ENCODE measurements around the gene ZNF200.
"Not testable (repeated sequence)": the region's sequence is repeated elsewhere in the genome, so short reads cannot be mapped to it uniquely, and the experiment has no call there.

ZNF200 gene

DNA sequence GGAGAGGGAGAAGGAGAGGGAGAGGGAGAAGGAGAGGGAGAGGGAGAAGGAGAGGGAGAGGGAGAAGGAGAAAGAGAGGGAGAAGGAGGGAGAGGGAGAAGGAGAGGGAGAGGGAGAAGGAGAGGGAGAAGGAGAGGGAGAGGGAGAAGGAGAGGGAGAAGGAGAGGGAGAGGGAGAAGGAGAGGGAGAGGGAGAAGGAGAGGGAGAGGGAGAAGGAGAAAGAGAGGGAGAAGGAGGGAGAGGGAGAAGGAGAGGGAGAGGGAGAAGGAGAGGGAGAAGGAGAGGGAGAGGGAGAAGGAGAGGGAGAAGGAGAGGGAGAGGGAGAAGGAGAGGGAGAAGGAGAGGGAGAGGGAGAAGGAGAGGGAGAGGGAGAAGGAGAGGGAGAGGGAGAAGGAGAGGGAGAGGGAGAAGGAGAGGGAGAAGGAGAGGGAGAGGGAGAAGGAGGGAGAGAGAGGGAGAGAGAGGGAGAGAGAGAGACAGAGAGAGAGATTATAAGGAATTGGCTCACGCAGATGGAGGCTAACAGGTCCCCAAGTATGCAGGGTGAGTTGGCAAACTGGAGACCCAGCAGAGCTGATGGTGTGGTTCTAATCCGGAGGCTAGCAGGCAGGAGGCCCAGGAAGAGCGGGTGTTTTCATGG is 37.1 kb downstream of the ZNF200 start:
- not testable (repeated sequence) for DNase-seq

DNA sequence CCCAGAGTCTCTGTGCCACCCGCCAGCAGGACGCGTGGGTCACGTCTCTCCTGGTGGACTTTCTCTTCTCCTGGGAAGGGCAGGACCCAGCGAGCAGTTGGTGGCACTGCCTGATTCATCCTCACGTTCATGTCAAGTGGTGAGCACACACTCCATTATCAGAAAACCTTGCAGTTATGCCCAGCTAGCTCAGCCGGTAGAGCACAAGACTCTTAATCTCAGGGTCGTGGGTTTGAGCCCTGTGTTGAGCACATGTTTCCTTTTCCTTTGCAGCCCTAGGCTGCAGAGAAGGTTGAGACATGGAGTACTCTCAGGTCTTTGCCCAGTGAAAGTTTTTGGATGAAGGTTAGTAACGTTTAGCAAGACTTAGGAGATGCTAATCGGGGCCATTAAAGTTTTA is 39.0 kb downstream of the ZNF200 start:
- no peak for DNase-seq

DNA sequence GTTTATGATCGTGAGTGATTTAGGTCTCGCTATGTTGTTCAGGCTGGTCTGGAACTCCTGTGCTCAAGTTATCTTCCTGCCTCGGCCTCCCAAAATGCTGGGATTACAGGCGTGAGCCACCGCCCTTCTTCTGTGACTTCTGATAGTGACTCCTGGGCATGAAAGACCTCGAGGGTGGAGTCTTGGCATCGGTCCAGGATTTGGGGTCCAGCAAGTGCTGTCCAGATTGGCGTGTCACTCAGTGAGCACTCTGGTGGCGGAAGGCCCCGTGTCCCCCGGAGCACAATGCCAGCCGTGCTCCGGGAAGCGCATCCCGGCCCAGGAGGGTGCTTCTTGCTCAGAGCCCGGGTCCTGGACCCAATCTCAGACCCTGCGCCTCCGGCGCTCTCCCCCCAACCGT is 40.2 kb downstream of the ZNF200 start:
- no peak for DNase-seq

DNA sequence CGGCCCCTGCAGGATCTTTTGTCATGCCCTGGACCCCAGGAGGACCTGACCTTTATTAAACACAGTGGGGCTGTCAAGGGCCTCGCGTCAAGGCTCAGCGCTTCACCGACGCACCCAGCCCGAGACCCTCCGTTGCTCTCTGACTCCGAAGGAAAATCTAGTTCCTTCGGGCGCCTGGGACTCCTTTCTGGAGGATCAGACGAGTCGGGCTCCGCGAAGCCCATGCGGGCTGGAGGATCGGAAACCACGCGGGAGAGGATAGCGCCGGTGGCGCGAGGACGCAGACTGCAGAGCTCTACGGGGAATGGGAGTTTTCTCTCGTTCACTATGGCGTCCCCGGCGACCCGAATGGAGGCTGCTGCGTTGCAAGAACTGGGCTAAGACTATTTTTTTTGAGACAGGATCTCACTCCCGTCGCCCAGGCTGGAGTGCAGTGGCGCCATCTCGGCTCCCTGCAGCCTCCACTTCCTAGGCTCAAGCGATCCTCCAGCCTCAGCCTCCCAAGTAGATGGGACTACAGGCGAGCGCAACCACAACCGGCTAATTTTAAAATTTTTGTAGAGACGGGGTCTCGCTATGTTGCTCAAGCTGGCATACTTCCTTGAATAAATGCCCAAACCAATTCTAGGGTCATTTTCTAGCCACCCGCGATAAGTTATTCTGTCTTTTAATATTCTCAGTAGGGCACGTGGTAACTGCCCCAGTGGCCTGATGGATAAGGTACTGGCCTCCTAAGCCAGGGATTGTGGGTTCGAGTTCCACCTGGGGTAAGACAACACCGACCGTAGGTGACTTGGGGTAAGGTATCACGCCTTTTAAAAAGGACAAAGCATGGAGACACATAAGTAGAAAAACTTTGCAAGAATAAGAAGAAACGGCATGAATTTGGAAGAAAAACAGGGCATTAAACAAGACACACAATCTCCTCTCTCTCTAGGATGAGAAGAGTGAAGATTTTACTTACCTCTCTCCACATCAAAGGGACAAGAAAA is 41.4 kb downstream of the ZNF200 start:
- no peak for DNase-seq

DNA sequence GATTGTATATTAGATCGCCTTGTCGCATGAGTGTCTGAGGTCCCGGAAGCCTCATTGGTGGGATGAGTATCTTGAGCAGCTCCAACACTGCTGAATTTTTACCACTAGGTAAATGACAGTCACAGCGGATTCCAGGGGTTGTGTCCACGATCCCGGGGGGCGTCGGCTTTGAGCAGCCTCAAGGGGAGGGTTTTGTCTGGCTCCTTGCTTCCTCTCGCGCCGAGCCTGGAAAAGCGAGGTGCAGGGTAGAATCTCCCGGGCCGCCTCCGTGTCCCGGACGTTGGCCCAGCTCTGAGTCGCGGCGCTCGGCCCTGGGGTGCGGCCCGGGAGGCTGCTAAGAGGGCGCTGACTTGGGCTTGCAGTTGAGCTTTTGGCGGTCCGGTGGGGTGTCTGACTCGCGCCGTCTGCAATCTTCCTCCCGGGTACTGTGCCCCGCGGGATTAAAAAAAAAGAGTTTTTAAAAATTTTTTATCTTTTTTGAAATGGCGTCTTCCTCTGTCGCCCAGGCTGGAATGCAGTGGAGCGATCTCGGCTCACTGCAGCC is 42.4 kb downstream of the ZNF200 start:
- DNase-seq: no peak

DNA sequence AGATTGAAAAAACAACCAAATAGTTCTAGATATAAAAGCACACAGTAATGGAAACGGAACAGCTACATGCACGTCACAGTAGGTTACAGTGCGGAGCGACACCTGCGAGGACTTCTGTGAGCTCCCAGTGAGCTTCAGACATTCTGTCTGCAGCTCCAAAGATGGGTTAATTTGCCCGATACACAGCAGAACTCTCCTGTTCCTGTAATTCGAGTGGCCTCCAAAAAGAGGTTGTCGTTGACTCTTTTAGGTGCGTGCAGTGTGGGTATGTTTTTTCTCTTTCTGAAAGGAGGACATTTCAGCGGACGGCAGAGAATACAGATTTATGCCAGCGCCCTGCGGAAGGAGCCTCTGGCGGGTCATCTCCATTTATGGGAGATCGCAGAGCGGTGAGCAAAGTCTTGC is 44.0 kb downstream of the ZNF200 start:
- peak in 1 of 2 donors; percentile 39 for DNase-seq

DNA sequence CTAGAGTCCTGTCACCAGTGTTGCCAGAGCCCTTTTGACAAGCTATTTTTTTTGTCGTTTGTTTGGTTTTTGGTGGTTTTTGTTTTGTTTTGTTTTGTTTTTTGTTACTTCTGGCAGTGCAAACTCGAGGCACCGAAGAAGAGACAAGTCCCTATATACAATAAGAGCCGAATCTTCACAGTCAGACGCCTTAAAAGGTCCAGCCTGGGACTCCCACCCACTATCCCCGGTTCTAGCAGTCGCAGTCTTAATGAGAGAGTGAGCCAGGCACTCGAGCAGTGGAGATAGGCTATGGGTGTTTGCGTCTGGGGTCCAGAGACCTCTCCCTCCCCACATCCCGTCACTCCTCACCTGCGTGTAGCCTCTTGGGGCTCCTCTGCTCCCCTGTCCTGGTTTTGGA is 45.1 kb downstream of the ZNF200 start:
- peak in 1 of 2 donors; percentile 14 for DNase-seq

DNA sequence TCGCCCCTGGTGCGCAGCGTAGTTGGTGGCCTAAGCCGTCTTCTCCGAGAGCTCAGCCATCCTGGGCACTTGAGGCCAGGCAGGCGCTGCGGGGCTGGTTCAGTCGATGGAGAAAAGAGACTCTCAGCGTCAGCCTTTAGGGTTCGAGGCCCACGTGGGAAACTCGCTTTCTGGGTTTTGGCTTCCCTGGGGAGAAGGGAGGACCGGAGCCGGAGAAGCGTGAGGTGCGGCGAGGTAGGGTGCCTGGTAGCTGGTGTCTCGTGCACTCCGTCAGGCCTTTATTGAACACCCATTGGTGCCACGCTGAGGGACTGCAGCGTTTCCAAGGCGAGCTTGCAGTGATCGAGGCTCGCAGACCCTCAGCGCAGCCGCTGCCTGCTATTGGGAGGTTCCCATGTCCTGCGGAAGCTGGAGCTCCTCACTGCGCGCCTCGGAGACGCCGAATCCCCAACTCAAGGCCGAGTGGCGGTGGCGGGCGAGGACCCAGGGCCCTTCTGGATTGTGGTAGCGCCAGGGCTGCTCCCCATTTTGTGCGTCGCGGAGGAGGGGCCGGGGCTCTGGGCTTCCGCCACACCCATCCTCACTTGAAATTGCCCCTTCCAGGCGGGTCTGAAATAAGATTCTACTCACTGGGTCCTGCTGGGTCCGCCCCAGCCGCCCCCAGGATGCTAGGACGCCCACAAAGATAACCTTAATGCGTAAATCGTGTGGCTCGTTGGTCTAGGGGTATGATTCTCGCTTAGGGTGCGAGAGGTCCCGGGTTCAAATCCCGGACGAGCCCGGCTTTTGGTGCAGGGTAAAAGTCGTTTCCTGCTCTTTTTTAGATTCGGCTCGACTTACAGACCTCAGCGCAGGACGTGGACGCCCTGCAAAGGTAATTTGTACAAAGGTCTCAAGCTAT is 45.8 kb downstream of the ZNF200 start:
- DNase-seq: peak; percentile 6 to 45

DNA sequence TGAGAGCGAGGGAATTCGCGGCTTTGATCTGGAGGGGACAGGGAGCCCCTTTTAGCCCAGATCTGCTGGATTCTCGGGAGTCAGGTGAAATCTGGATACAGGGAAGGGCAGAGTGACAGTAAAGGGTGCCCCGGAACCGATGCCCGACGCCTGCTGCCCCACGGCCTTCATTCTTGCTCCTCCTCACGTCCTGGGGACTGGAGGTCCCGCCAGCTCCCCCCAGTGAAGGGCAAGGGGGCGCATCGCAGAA is 46.4 kb downstream of the ZNF200 start:
- no peak for DNase-seq

DNA sequence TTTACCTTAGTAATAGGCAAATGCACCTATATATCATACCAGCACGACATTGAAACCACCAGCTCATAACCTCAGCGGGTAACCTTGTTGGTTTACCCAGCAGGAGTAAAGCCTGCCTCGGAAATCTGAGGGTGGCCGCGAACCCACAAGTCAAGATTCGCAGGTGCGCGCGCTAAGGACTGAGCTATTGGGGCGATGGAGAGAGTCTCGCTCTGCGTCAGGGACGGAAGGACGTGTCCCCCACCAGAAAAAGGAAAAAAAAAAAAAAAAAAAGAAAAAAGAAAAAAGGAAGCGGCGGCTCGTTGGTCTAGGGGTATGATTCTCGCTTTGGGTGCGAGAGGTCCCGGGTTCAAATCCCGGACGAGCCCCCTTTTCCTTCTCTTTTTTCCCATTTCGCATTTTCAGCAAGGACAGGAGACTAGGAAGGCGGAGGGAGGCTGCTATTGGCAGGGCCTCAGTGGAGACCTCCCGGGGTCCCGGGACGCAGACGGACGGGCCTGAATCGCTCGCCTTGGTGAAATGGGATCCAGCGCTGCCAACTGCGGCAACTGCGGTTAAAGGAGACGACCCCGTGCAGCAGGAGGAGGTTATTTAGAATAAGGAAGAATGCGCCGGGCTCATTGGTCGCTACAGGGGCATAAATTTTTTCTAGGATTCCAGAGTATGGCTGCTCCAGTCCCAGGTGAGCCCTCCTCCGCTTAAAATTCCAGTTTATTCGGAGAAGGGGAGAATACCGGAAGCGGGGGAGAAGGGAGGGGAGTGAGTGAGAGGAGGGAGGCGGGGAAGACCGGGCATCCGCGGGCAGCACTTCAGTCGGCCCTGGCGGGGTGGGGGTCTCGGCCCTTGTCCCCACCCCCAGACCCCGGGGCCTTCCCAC is 46.9 kb downstream of the ZNF200 start, which contains the start of gene OR1F1:
Gene OR1F1 (plus strand): TSS at position 407 of the 877 bp plus-strand sequence.
- peak; percentile 51 to 63 for DNase-seq

DNA sequence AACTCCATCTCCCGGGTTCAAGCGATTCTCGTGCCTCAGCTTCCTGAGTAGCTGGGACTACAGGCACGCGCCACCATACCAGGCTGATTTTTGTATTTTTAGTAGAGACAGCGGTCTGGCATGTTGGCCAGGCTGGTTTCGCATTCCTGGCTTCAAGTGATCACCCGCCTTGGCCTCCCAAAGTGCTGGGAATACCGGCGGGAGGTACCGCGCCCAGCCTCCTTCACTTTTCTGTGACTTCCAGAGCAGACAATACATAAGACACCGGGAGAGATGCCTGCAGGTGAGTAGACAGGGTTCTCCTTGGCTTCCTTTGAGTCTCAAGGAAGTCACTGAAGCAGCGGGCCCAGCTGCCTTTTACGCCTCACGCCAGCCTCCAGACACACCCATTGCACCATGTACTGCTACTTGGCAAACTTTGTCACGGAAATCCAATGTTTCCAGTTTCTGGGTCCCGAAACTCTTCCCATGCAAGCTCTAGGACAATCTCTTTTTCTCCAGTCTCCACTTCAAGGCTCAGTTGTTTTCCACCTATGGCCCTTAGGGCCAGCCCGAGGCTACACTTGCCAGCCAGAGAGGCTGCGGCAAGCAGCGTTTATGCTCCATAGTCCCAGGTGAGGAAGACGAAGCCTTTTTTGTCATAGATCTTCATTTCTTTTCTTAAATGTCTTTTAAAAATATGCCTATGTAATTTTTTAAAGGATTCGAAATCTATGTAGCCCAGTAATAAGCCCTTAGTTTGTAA is 47.8 kb downstream of the ZNF200 start:
- DNase-seq: no peak

DNA sequence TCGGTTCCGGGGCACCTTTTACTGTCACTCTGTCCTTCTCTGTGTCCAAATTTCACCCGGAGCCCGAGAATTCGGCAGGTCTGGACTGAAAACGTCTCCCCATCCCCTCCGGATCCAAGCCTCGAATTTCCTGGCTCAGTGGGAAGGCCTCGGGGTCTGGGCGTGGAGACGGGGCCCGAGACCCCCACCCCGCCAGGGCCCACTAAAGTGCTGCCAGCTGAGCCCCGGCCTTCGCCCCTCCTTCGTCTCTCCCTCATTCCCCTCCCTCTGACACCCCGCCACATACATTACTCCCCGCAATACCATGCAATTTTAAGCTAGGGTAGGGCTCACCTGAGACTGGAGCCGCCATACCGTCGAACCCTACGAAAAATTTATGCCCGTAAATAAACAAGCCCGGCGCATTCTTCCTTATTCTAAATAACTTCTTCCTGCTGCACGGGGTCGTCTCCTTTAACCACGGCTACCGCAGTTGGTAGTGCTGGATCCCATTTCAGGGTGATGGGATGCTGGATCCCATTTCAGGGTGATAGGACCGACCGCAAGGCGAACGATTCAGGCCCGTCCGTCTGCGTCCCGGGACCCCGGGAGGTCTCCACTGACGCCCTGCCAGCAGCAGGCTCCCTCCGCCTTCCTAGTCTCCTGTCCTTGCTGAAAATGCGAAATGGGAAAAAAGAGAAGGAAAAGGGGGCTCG is 51.4 kb downstream of the ZNF200 start:
- DNase-seq: no peak

DNA sequence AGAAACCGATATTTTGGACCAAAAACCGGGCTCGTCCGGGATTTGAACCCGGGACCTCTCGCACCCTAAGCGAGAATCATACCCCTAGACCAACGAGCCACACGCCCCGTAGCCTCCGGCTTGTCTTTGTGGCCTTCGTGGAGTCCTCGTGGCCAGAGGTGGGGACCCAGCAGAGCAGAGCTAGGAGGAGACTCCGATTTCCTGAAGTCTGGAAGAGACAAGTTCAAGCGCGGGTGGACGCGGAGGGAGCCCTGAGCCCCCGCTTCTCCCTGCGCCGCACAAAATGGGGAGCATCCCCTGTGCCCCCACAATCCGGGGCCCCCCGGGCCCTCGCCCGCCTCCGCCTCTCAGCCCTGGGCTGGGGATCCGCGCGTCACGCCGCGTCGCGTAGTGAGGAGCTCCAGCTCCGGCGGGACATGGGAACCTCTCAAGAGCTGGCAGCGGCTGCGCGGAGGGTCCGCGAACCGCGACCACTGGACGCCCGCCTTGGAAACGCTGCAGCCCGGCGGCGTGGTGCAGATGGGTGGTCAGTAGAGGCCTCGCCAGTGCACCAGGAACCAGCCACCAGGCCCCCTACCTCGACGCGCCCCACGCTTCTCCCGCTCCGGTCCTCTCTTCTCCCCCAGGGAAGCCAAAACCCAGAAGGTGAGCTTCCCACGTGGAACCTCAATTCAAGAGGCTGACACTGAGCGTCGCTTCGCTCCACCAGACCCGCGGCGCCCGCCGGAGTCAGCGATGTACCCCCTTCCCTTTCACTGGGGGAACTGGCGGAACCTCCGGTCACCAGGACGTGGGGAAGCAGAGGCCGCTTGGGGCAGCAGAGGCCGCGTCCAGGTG is 52.1 kb downstream of the ZNF200 start:
- DNase-seq: peak; percentile 49 to 61

DNA sequence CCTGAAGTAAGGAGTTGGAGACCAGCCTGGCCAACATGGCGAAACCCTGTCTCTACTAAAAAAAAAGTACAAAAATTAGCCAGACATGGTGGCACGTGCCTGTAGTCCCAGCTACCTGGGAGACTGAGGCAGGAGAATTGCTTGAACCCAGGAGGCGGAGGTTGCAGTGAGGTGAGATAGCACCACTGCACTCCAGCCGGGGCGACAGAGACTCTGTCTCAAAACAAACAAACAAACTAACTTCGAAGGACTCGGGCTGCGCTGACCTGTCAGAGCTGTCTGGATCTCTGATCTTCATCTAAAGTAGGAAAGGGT is 52.7 kb downstream of the ZNF200 start:
- not testable (repeated sequence) for DNase-seq

DNA sequence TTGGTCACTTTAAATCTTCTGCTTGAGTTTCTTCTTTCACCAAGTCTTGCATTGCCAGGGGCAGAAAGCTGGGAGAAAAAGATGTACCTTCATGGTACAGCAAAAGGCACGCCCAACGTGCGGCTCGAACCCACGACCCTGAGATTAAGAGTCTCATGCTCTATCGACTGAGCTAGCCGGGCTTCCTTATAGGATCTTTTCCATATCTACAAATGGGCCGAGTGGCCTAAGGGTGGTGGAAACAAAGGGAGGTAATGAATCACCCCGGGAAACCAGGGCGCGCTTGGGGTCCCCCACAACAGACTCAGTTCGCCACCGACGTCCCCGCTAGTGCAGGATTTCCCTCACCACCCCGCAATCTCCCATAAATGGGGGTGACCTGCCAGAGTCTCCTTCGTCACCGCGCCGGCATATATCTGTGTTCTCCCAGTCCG is 54.5 kb downstream of the ZNF200 start:
- no peak for DNase-seq

DNA sequence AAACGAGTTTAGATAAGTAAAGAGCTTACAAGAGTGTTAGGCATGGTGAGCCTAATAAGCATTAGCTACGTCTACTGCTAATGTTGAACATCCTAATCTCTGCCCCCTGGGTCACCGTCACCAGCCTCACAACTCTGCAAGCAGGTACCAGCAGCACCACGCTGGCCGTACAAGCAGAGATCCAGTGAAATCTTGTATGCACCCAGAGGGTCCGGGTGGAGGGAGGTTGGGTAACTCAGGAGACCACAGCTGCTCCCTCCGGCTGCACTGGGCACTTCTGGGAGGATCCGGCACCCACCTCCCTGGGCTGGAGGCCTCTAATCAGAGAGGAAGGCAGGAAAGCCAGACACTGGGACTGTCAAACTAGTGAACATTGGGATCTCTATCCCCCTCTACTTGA is 55.3 kb downstream of the ZNF200 start:
- no peak for DNase-seq

DNA sequence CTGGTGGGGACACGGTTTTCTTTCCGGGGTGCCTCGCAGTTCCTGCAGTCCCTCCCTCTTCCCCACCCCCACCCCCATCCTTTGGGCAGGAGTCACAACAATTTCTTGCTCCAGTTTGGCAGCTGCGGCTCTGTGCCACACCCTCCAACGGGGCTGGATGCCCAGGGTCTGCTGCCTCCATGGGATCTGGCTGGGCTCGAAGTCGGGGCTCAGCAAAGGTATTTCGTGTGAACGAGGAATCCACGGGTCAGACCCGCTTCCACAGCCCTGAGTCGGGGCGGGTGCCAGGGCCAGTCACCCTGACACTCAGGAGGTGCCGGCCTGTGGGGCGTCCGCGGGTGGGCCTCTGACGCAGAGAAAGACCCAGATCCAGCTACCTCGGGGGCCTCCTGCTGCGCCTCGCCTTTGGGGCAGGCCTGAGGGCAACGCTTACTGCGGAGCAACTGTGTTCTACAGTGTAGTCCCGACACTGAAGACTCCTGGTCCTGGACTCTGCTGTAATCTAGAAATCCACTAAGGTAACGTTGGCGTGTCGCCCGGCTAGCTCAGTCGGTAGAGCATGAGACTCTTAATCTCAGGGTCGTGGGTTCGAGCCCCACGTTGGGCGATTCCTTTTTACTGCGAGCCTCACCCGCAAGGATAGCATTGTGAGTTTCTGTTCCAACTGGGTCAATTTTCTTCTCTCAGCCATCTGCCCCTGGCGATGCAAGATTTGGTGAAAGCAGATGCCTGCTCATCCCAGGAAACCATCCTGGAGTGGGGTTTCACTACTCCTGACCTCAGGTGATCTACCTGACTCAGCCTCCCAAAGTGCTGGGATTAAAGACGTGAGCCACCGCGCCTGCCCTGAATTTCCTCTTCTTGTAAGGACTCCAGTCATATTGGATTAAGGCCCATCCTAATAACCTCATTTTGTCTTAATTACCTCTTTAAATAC is 59.5 kb downstream of the ZNF200 start:
- DNase-seq: peak in 1 of 2 donors; percentile 18

DNA sequence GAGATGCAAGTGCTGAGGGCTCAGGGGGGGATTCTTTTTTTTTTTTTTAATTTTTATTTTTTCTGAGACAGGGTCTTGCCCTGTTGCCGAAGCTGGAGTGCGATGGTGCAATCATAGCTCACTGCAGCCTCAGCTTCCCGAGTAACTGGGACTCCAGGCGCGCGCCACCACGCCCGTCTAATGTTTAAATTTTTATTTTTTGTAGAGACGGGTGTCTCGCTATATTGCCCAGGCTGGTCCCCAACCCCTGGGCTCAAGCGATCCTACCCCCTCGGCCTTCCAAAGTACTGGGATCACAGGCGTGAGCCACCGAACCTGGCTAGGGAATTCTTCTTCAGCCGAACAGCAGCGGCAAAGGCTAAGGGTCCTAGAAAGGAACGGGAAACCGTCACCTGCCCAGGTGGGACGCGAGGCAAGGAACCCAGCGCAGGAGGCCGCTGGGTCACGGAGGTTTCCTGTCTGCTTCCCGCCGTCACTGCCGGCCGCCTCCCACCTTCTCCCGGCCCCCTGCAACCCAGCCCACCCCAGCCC is 60.3 kb downstream of the ZNF200 start:
- DNase-seq: no peak

All from CD4-positive, alpha-beta T cell treated with Interferon alpha-2 for 1 hour (primary cell).